ENCODE measurements around the gene NR1H2.

The NR1H2 gene

DNA sequence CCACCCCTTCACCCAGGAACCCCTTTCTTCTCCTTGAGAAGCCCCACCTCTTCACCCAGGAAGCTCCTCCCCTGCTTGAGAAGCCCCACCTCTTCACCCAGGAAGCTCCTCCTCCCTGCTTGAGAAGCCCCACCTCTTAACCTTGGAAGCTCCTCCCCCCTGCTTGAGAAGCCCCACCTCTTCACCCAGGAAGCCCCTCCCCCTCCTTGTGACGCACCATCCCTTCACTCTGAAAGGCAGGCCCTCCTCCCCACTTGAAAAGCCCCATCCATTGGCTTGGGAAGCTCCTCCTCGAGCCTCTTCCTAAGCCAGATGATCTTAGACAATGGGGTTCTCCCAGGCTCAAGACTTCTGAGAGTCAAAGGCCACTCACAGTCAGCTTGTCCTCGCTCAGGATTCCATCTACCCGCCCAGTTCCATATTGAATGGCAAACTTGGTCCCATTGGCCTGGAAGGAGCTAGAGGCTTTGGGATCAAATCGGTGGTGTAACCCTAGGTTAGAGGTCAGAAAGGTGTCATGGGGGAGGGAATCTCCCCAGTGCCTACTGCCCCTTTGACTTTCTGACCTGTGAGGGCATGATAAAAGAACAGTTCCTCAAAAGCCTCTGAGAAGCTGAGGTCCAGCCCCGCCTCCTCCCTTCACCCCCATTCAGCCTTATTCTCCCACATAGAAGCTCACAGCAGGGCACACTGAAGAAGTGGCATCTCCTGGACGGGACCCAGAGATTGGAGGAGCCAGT is 14.8 kb upstream of the NR1H2 start:
- H3K9ac ChIP-seq (ENCODE audit: low read depth in 1 of 2, low read length in 2 of 2), result no peak overlapping the region
- H3K27ac ChIP-seq (ENCODE audit: low read depth in 2 of 2, low read length in 2 of 2), result no peak overlapping the region
- no peaks in the 10 kb centered on the region for H3K36me3 ChIP-seq (ENCODE audit: control insufficient read depth in 2 of 2, insufficient read depth in 2 of 2, low read length in 2 of 2)
- peaks cover 8 to 9% of the 10 kb centered on the region in 2 donors for H3K4me1 ChIP-seq (ENCODE audit: control insufficient read depth in 2 of 2, insufficient read depth in 2 of 2, low read length in 2 of 2)
- H3K27me3 ChIP-seq (ENCODE audit: control insufficient read depth in 2 of 2, insufficient read depth in 2 of 2, low read length in 2 of 2), result no peaks in the 10 kb centered on the region
- H3K9me3 ChIP-seq (ENCODE audit: control insufficient read depth in 2 of 2, low read length in 2 of 2), result no peaks in the 10 kb centered on the region
- H3K4me3 ChIP-seq (ENCODE audit: low read length in 2 of 2), result no peak overlapping the region

DNA sequence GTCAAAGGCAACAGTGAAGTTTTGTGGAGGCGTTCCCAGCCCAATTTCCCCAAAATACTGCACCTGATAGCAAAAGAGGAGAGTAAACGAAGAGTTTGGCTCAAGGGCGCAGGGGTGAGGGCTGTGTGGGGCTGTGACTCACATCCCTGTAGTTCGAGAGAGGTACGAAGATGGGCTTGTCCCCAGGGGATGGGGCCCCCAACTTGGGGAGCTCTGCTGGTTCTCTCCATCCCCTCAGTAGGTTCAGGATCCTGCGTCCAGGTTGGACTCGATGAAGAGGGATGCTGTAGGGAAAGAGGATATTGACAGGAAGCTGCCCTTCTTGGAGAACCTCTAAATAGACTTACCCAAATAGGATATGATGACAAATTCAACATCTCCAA is 14.2 kb upstream of the NR1H2 start:
- Histone ChIP-seq H3K9me3 (ENCODE audit: control insufficient read depth in 2 of 2, low read length in 2 of 2) (no peaks in the 10 kb centered on the region), H3K36me3 (ENCODE audit: control insufficient read depth in 2 of 2, insufficient read depth in 2 of 2, low read length in 2 of 2) (no peaks in the 10 kb centered on the region), H3K27ac (ENCODE audit: low read depth in 2 of 2, low read length in 2 of 2) (no peak overlapping the region), H3K4me1 (ENCODE audit: control insufficient read depth in 2 of 2, insufficient read depth in 2 of 2, low read length in 2 of 2) (peaks cover 8 to 9% of the 10 kb centered on the region in 2 donors), H3K9ac (ENCODE audit: low read depth in 1 of 2, low read length in 2 of 2) (no peak overlapping the region), H3K4me3 (ENCODE audit: low read length in 2 of 2) (no peak overlapping the region), H3K27me3 (ENCODE audit: control insufficient read depth in 2 of 2, insufficient read depth in 2 of 2, low read length in 2 of 2) (no peaks in the 10 kb centered on the region)

DNA sequence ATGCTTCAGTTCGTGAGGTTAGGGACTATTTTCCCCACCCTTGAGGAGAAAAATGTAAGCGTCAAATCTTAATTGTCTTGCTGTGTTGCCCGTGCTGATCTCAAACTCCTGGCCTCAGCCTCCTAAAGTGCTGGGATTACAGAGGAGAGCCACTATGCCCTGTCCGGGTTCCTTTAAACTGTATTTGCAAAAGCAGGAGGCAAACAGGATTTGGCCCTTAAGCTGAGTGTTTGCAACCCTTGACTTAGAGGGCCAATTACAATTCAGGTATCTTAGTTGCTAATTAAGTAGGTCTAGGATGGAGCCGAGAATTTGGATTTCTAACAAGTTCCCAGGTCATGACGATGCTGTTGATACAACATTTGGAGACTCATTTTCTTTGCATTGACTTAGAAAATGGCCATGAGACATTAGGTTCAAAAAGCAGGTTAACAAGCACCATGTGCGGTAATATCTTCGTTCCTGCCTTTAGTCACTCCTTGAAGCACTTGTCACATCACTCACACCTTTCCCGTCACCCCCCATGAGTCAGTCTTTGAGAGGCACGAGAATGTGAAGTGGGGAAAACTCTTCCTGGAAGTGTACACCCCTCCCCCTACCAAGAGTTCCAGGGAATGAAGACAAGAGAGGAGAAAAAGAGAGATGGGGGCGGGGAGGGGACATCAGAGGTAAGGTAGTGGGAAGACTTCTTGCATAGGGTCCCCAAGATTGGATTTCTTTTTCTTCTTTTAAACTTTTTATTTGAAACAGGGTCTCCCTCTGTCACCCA is 13.4 kb upstream of the NR1H2 start:
- H3K27me3 ChIP-seq (ENCODE audit: control insufficient read depth in 2 of 2, insufficient read depth in 2 of 2, low read length in 2 of 2), result no peaks in the 10 kb centered on the region
- H3K4me1 ChIP-seq (ENCODE audit: control insufficient read depth in 2 of 2, insufficient read depth in 2 of 2, low read length in 2 of 2), result peaks cover under 1 to 4% of the 10 kb centered on the region in 2 donors
- H3K4me3 ChIP-seq (ENCODE audit: low read length in 2 of 2), result no peak overlapping the region
- no peak overlapping the region for H3K9ac ChIP-seq (ENCODE audit: low read depth in 1 of 2, low read length in 2 of 2)
- H3K27ac ChIP-seq (ENCODE audit: low read depth in 2 of 2, low read length in 2 of 2), result no peak overlapping the region
- no peaks in the 10 kb centered on the region for H3K36me3 ChIP-seq (ENCODE audit: control insufficient read depth in 2 of 2, insufficient read depth in 2 of 2, low read length in 2 of 2)
- no peaks in the 10 kb centered on the region for H3K9me3 ChIP-seq (ENCODE audit: control insufficient read depth in 2 of 2, low read length in 2 of 2)

DNA sequence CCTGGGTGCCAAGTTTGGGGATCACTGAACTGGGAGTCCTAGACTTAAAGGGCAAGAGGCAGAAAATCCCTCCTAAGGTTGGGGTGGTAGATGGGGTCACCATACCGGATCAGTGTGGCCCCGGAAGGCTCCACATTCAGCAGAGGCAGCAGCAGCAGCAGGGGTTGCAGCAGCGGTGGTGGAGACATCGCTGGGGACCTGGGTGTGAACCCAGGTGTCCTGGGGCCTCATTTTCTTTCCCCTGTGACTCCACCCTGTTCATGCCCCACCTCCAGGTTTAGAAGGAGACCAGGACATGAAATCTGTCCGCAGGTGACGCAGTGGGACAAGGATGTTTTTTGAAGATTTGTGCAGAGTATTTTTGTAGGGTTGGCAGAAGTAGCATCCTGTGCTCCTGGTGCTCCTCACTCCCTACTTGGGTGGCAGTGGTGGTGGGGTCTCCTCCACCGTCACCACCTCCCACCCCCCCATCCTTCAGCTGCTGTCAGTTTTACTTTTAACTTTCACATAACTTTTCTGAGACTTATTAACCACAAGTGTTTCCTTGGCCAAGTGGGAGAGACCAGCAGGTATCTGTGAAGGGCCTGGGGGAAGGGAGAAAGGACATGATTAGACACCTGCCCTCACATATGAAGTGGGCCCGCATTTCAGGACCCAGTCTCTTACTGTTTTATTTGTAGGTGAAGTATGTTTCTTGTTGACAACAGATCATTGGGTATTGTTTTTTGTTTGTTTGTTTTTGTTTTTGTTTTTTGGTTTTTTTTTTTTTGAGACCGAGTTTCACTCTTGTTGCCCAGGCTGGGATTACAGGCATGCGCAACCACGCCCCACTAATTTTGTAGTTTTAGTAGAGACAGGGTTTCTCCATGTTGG is 10.6 kb upstream of the NR1H2 start, which contains the start of gene NAPSA:
TSS of gene NAPSA (minus strand) at position 206 of the 873 bp plus-strand sequence. CDS start at position 188, 18 bp downstream.
- H3K27ac ChIP-seq (ENCODE audit: low read depth in 2 of 2, low read length in 2 of 2), result no peak within 1 kb of the TSS

GRCh38 chr19:50368649-50369570 is 7.3 kb upstream of the NR1H2 start:
- Histone ChIP-seq H3K9me3 (ENCODE audit: control insufficient read depth in 2 of 2, low read length in 2 of 2) (no peaks in the 10 kb centered on the region), H3K9ac (ENCODE audit: low read depth in 1 of 2, low read length in 2 of 2) (peak overlapping the region; percentile 74 to 87), H3K4me3 (ENCODE audit: low read length in 2 of 2) (peak overlapping the region; percentile 95 to 98), H3K27ac (ENCODE audit: low read depth in 2 of 2, low read length in 2 of 2) (peak overlapping the region; percentile 74 to 86), H3K4me1 (ENCODE audit: control insufficient read depth in 2 of 2, insufficient read depth in 2 of 2, low read length in 2 of 2) (peaks cover 0 to 5% of the 10 kb centered on the region in 2 donors), H3K27me3 (ENCODE audit: control insufficient read depth in 2 of 2, insufficient read depth in 2 of 2, low read length in 2 of 2) (no peaks in the 10 kb centered on the region), H3K36me3 (ENCODE audit: control insufficient read depth in 2 of 2, insufficient read depth in 2 of 2, low read length in 2 of 2) (no peaks in the 10 kb centered on the region)

More for the DNA sequence above, 10.6 kb upstream of the NR1H2 start, which contains the start of gene NAPSA:
- H3K27me3 ChIP-seq (ENCODE audit: control insufficient read depth in 2 of 2, insufficient read depth in 2 of 2, low read length in 2 of 2), result no peaks in the 10 kb centered on the region
- no peaks in the 10 kb centered on the region for H3K9me3 ChIP-seq (ENCODE audit: control insufficient read depth in 2 of 2, low read length in 2 of 2)
- H3K36me3 ChIP-seq (ENCODE audit: control insufficient read depth in 2 of 2, insufficient read depth in 2 of 2, low read length in 2 of 2), result no peaks in the 10 kb centered on the region
- no peak within 1 kb of the TSS for H3K4me3 ChIP-seq (ENCODE audit: low read length in 2 of 2)
- H3K4me1 ChIP-seq (ENCODE audit: control insufficient read depth in 2 of 2, insufficient read depth in 2 of 2, low read length in 2 of 2), result peaks cover 0 to 5% of the 10 kb centered on the region in 2 donors
- no peak within 1 kb of the TSS for H3K9ac ChIP-seq (ENCODE audit: low read depth in 1 of 2, low read length in 2 of 2)

- H3K36me3 ChIP-seq (ENCODE audit: control insufficient read depth in 2 of 2, insufficient read depth in 2 of 2, low read length in 2 of 2), result no peaks in the 10 kb centered on the region
- peaks cover 0 to 9% of the 10 kb centered on the region in 2 donors for H3K4me1 ChIP-seq (ENCODE audit: control insufficient read depth in 2 of 2, insufficient read depth in 2 of 2, low read length in 2 of 2)
- H3K9me3 ChIP-seq (ENCODE audit: control insufficient read depth in 2 of 2, low read length in 2 of 2), result no peaks in the 10 kb centered on the region
- H3K9ac ChIP-seq (ENCODE audit: low read depth in 1 of 2, low read length in 2 of 2), result no peak overlapping the region
- H3K27me3 ChIP-seq (ENCODE audit: control insufficient read depth in 2 of 2, insufficient read depth in 2 of 2, low read length in 2 of 2), result no peaks in the 10 kb centered on the region
- H3K4me3 ChIP-seq (ENCODE audit: low read length in 2 of 2), result no peak overlapping the region
- H3K27ac ChIP-seq (ENCODE audit: low read depth in 2 of 2, low read length in 2 of 2), result no peak overlapping the region
Observed at GRCh38 chr19:50371914-50372475, 4.3 kb upstream of the NR1H2 start.

- H3K4me3 ChIP-seq (ENCODE audit: low read length in 2 of 2), result no peak overlapping the region
- H3K9me3 ChIP-seq (ENCODE audit: control insufficient read depth in 2 of 2, low read length in 2 of 2), result no peaks in the 10 kb centered on the region
Observed at GRCh38 chr19:50377051-50377461, 799 bp downstream of the NR1H2 start.

GRCh38 chr19:50377517-50377916 is 1.3 kb downstream of the NR1H2 start:
- Histone ChIP-seq H3K9me3 (ENCODE audit: control insufficient read depth in 2 of 2, low read length in 2 of 2) (no peaks in the 10 kb centered on the region), H3K4me3 (ENCODE audit: low read length in 2 of 2) (no peak overlapping the region), H3K9ac (ENCODE audit: low read depth in 1 of 2, low read length in 2 of 2) (no peak overlapping the region), H3K36me3 (ENCODE audit: control insufficient read depth in 2 of 2, insufficient read depth in 2 of 2, low read length in 2 of 2) (peaks cover 48 to 51% of the 10 kb centered on the region in 2 donors), H3K4me1 (ENCODE audit: control insufficient read depth in 2 of 2, insufficient read depth in 2 of 2, low read length in 2 of 2) (peaks cover 0 to 4% of the 10 kb centered on the region in 2 donors), H3K27me3 (ENCODE audit: control insufficient read depth in 2 of 2, insufficient read depth in 2 of 2, low read length in 2 of 2) (no peaks in the 10 kb centered on the region), H3K27ac (ENCODE audit: low read depth in 2 of 2, low read length in 2 of 2) (no peak overlapping the region)

More at GRCh38 chr19:50377051-50377461, 799 bp downstream of the NR1H2 start:
- Histone ChIP-seq H3K9ac (ENCODE audit: low read depth in 1 of 2, low read length in 2 of 2) (no peak overlapping the region), H3K27me3 (ENCODE audit: control insufficient read depth in 2 of 2, insufficient read depth in 2 of 2, low read length in 2 of 2) (no peaks in the 10 kb centered on the region), H3K4me1 (ENCODE audit: control insufficient read depth in 2 of 2, insufficient read depth in 2 of 2, low read length in 2 of 2) (peaks cover 0 to 4% of the 10 kb centered on the region in 2 donors), H3K36me3 (ENCODE audit: control insufficient read depth in 2 of 2, insufficient read depth in 2 of 2, low read length in 2 of 2) (peaks cover 45 to 47% of the 10 kb centered on the region in 2 donors), H3K27ac (ENCODE audit: low read depth in 2 of 2, low read length in 2 of 2) (no peak overlapping the region)
